HL-60/S4 (cell line): Measurements from ENCODE around the gene SEMA3E.

Source experiments
- in situ Hi-C: fragments of 300-500 bp; cut with MboI; formaldehyde crosslinking; loops from 2 replicates; pipeline ENCODE4 v1.14.3; 2022; ENCODE audit warnings: low sequenced_read_pairs

SEMA3E gene

DNA sequence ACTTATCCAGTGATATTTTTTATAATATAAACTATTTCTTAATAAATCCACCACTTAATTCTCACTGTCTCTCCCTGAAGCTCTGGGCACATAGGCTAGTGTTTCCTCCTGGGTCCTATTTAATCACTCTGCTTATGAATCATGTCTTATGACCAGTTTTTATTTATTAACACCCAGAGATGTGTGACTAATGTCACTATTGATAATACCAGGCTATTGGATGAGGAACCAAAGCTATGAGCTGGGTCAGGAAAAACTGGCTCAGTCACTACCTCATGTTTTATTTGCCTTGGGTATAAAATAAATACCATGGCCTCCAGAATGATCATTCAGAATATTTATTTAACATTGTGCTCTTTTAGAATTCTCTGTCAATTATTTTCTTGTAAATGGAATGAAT lies 5.2 kb downstream of the SEMA3E start:
- in situ Hi-C loops = no loop called here

DNA sequence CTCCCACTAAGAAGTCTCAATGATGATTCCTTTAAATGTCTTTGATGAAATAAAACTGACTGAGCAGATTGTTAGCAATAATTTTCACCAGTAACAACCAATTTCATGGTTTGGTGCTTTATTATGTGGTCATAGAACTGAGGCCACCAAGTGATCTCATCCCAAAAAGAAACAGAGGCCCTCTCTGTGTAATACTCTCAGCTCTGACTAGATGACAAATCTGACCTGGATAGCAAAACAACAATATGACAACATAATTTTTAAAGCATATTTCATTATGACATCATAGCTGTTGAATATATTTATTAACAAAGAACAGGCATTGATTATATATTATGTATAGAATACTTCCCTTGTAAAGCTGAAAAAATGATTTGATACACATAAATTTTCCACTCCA lies 5.9 kb downstream of the SEMA3E start:
- in situ Hi-C loops = no loop called here

DNA sequence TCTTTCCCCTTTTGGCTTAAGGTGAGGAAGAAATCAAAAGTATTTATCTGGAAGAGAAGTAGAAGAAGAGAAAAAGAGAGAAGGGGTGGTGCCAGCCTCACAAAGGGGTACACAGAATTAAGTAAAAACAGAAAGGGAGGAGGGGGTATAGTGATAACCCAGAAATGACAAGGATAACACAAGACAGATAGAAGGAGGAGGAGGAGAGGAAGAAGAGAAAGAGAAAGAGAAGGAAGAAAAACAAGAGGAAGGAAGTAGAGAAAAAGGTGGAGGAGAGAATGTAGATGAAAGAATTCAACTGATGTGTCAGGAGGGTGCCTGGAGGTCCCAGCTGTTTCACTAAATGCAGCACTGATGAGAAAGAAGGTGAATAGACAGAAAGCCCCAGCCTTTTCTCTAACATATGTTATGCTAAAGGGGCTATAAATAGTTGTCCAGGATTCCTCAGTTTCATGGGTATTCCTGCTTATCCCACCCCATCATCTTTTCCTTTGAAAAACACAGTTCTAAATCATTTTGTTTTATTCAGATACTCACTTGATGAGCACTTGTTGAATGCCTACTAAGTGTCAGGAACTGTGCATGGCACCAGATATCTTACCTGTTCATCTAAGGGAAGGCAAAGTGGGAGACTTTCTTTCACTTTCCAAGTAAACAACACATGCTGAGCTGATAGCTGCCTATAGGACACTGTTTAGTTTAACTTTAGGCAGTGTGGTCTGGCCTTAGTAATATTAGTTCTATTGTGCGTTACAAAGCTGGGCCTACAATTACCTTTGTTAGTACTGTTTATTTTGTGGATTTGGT lies 8.0 kb downstream of the SEMA3E start:
- in situ Hi-C loops = no loop called here

DNA sequence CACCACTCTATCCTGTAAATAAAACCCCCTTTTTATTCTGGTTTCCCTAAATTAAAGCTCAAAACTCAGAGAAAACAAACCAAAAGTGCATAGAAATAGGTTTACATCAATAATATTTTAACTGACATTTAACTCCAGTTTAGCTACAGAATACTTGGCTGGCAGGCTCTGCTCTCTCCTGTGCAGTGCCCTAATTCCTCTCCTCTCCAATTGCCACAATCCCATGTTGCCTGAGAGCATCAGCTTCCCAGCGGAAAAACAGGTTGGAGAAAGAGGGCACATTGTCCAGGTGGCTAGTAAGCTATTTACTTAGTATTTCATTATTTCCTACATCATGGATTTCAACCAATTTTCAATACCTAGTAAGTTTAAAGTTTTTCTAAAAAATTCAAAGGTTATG lies 8.7 kb downstream of the SEMA3E start:
- in situ Hi-C loops = no loop called here

DNA sequence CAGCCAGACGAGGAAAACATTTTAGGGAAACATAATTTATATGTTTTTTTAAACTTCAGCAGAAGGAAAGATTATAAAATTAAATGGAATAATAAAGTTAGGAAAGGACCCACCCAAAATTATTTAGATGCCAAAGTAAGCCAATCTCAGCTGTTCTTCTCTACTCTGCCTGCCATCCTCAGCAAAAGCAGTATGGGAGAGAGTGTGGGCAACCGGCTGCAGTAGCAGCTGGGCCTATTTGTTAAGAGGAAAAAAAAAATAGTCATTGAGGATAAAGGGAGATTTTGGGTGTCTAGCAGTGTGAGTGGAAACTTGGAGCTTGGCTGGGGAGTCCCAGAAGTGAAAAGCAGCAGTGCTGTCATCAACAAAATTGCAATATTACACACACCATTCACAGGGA lies 15.4 kb downstream of the SEMA3E start:
- in situ Hi-C loops = no loop called here

DNA sequence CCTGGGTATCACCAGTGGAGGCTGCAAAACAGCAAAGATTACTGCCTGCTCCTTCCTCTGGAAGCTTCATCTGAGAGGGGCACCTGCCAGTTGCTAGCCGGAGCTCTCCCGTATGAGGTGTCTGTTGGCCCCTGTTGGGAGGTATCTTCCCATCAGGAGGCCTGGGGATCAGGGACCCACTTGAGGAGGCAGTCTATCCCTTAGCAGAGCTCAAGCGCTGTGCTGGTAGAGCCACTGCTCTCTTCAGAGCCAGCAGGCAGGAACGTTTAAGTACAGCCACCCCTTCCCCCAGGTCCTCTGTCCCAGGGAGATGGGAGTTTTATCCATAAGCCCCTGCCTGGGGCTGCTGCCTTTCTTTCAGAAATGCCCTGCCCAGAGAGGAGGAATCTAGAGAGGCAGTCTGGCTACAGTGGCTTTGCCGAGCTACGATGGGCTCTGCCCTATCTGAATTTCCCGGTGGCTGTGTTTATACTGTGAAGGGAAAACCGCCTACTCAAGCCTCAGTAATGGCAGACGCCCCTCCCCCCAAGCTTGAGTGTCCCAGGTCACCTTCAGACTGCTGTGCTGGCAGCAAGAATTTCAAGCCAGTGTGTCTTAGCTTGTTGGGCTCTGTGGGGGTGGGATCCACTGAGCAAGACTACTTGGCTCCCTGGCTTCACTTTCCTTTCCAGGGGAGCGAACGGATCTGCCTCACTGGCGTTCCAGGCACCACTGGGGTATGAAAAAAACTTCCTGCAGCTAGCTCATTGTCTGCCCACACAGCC lies 19.6 kb downstream of the SEMA3E start:
- in situ Hi-C loops = no loop called here

DNA sequence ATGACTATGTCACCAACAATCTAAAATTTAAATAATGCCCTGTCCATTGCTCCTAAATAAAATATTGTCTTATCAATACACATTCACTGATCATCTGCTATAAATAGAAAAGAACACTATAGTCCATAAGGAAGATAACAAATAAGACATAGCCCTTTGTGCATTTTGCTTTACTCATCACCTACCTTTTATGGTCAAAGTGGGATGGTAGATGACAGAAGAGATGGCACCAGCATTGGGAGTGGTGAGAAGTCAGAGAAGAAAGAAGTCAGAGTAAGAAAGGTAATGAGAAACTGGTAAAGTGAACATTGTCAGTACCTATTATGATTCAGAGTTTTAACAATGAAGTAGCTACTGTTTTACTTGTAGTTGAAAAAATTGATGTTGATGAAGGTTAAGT lies 31.1 kb downstream of the SEMA3E start:
- in situ Hi-C loops = no loop called here

DNA sequence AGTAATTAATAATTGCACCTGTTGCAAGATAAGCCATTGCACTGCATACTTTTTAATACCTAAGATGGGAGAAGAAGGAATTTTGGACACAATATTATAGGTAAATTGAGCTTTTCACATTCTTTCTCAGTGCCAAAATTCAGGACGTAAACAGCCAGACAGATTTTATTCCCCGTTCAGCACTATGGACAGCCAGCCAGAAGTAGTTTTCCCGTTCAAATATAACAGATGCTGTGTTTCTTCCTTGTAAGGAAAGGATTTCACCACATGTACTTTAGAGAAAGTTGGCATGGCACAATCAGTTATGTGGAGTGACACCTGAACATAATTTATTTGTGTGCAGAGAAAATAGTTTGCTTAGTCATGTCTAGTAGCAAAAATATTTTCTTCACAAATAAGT lies 34.8 kb downstream of the SEMA3E start:
- in situ Hi-C loops = no loop called here

DNA sequence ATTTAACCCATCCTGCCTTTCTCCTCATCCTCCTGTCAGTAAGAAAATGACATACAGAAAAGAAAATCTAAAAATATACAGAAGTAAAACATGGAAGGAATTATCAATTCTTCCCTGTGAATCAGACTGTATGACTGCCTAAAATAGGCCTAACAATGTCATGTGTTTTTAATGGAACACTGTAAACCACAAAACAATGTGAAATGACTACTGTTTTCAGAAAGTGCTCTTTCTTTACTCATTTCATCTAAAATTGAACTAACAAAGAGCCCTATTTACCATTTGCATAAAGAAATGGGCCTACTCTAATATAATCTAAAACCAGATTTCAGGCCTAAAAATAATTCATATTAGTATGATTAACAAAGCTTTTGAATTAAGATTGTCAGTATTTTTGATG lies 35.7 kb downstream of the SEMA3E start:
- in situ Hi-C loops = no loop called here

DNA sequence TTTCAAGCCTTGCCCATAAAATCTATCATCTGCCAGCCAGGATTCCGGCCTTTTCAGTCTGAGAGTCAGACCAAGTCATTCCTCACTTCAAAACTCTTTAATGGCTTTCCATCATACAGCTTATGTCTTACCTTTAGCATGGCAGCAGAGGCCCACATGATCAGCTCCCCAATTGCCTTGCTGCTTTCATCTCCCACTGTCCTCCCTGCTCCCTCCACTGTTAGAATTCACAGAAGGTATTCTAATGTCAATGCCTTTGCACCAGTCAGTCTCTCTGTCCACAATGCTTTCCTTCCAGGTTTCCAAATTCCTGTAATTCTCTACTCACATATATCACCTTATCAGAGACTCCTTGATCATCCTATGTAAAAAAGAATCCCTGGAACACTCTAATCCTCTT lies 37.2 kb downstream of the SEMA3E start:
- in situ Hi-C loops = no loop called here

DNA sequence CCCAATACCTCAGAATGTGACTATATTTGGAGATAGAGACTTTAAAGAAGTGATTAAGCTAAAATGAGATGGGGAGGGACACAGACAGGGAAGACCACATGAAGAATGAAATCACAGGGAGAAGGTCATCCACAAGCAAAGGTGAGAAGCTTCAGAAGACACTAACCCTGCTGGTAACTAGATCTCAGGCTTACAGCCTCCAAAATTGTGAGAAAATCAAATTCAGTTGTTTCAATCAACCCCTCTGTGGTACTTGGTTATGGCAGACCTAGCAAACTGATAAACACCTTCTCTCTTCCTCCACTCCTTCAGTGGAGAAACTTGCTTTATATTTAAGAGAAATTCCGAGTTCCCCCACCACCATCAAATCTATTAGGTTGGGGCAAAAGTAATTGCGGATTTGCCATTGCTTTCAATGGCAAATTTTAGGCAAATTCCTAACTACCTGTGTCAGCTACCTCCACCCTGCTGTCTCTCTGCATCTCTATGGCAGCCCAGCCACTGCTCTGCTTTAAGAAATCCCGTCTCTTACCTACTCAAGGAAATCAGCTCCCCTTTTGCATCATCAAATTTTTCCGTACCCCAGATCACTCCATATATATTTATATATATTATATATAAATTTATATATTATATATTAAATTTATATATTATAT lies 38.2 kb downstream of the SEMA3E start:
- in situ Hi-C loops = no loop called here

DNA sequence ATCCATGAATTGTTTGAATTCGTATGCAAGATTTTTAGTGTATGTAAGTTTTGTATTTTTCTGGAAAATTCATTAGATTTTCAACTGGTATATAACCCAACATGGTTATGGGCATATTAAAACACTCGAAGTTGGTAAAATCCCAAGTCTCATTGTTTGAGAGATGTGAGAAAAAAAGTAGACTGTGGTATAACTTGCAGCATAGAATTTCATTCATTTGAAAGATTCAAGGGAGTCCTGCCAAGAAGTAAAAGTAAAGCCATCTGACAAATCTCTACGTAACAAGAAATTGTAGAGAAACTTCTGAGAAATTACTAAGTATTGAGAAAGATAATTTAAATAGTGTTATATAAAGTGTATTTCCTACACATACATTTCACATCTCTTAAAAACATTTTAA lies 40.2 kb downstream of the SEMA3E start:
- in situ Hi-C loops = no loop called here

DNA sequence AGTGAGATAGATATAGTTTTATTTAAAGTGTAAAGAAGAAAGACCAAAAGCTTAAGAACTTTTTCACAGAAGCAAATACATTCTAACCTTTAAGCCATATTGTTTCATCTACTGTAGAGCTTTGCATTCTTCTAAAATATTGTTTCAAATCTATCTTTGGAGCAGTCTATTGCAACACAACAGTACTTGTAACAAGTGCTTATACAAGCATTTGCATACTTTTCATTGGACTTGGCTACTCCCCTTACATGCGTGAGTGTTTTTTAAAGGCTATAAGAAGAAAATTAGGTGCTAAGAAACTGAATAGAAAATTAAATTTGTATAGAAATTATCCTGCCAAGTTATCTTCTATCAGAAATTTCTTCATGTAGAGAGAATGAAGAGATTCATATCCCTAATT lies 45.3 kb downstream of the SEMA3E start:
- in situ Hi-C loops = no loop called here

DNA sequence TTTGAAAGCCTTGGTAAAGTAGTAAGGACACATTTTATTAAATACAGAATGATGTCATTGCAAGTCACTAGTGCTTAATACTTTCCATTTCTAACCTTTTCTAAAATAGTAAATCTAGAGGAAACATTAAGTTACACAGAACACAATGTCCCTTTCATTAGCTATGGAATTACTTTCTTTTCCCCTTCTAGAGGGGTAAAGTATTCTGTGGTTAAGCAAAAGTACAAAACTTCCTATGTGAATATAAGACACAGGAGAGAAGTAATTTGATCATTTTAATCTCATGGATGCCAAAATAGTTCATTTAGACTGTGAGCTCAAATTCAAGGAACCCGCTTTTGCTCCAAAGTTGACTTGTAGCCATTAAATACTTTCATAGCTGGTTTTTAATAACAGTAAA lies 49.8 kb downstream of the SEMA3E start:
- in situ Hi-C loops = no loop called here

DNA sequence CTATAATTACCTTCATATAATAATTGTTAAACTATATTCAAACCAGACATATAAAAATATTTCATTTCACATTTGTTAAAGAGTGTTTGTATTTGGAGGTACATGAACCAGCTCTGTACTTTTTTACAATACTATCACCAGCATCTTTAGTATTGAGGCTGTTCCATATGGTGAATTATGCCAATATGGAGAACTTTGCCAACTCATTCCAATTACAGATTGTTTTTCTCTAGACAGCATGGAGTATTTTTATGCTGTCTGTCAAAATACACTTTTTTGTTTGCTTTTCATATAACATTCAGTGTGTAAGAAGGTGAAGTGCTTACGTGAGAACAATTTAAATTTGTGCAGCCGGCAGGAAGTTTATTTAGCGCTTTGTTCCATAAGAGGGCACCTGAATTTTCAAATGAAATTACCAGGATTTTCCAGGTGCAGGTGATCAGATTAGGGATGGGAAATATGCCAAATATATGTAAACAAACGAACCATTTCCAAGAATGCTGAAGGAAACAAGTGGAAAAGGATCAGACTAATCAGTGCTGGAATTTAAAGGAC lies 54.9 kb downstream of the SEMA3E start:
- in situ Hi-C loops = no loop called here

DNA sequence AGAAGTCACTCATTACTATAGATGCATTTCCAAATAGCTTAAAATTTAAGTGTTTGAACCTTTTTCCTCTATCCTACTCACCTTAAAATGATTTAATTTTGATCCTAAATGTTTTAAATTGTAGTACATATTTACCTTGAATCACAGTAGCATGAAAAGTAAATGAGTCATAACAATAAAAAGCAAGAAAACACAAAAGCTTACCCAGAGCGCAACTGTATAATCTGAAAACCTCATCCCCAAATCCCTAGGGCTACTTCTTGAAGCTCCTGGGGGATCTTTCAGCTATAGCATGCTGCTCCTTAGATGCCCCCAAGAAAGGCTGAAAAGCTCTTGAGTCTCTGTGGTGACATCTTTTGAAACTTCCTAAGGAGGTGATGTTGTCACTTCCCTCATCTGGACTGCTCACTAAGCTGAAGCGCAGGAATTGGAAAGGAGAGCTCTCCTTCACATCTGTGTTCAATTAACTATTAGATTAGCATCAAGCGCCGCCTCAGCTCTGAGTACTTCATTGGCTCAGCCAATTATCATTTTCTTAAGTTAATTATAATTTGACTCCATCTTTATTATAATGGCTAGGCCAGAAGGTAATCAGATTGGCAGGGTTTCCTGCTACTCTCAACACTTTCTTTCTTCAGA lies 60.2 kb downstream of the SEMA3E start:
- in situ Hi-C loops = no loop called here

DNA sequence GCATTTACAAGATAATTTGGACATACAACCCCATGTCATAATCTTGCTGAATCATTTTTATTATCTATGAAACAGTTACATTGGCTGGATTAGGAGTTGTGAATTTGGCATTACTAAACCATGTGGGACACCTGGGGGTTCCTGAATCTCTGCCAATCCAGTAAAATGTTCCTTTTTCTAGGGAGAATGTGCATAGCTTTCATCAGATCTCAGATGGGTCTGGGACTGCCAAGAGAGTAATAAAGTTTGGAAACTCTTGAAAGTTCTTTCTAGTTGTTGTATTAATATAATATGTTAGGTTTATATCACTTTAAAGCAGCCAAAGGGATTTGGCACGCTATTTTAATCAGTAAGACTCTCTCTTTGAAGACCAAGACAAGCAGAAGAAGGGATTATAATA lies 62.7 kb downstream of the SEMA3E start:
- in situ Hi-C loops = no loop called here

DNA sequence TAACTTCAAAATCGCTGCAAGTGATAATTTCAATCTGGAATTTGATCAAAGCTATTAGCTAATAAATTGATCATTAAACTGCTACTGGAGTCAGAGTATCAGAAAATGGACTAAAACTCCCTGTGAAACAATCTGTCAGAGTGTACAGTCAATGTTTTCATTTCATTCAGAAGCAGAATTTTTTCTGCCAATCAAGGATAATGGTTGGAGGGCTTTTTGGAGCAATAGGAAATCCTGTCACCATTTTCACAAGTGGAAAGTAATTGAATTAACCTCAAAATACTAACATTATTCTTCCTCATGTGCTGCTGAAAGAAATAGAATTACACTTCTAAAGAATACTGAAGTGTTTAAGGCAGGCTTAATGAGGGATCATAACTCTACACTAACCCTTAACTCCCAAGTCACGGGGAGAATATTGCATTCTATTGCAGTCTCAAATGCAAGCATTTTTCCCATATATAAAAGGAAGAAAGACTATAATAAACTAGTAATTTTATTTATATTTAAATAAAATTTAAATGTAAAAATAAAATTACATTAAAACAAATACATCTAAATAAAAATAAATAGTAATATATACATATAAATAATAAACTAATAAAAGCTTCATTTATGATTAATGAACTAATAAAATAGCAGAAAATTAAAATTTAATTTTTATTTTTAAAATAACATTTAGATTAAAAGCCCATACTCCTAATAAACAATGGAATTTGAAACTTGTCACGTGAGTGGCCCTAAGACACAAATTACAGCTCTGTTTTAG lies 67.1 kb downstream of the SEMA3E start:
- in situ Hi-C loops = no loop called here

DNA sequence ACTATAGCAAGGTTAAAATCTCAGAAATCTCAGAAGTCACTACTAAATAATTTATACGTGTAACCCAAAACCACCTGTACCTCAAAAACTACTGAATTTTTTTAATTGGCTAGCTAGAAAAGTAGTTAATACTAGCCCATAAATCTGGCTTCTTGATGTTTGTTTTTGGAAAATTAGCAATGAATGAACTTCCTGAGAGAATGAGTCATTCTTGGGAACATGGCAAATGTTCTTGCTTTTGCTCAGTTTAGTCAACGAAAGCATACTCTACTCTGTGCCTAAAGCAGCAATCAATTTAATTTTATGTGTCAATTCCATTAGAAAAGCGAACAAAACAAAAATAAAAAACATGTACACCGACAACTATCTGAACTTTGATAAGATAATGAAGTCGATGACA lies 69.2 kb downstream of the SEMA3E start:
- in situ Hi-C loops = no loop called here

DNA sequence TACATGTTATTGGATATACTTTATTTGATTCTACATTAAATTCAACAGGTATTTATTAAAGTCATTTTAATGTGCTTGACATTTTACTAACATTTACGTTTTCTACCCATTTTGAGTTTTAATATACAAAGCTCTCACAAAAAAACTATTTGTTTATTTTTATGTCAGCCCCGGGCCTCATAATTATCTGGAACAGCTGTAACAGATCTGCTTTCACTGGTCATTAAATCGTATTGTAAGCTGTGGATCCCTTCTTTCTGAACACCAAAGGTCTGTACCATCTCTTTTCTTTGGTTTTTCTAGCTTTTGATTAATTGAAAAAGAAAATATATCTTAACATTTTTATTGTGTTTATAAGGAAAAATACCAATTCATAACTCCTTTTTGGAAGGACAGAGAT lies 73.5 kb downstream of the SEMA3E start:
- in situ Hi-C loops = no loop called here
